ENCODE data around the gene ENDOU. TPM values are rescaled to one million over a fixed set of nuclear protein-coding genes. Genes with fewer than 3 reads are reported as not detected.

ENDOU gene
- total RNA-seq, 1 donor from 2014 or later: 0.24 TPM

GRCh38 chr12:47730341-47730744 is 5.1 kb upstream of the ENDOU start:
- intact Hi-C loops (cut with DNase I): no loop called here
- peak; percentile 50 for DNase-seq (ENCODE audit: low spot score)

DNA sequence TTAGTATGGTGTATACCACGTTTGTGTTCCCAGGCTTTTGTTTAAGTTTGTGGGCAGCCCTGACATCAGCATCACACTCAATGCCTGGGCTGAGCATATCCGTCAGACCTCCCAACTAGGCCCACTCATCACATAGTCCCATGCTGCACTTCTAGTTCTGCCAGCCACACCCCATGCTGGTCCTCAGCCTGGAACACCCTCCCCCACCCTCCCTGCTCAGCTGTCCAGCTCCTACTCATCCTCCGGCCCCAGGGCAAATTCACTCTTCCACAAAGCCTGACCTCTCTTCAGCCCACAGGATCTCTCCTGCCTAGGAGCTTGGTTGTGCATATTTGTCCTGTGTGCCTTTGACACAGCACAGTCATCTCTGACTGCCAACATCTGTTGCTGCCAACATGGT is 3.9 kb upstream of the ENDOU start:
- intact Hi-C loops (cut with DNase I): no loop called here
- DNase-seq (ENCODE audit: low spot score): peak; percentile 50

GRCh38 chr12:47725893-47726292 is 603 bp upstream of the ENDOU start:
- intact Hi-C loops (cut with DNase I): no loop called here

DNA sequence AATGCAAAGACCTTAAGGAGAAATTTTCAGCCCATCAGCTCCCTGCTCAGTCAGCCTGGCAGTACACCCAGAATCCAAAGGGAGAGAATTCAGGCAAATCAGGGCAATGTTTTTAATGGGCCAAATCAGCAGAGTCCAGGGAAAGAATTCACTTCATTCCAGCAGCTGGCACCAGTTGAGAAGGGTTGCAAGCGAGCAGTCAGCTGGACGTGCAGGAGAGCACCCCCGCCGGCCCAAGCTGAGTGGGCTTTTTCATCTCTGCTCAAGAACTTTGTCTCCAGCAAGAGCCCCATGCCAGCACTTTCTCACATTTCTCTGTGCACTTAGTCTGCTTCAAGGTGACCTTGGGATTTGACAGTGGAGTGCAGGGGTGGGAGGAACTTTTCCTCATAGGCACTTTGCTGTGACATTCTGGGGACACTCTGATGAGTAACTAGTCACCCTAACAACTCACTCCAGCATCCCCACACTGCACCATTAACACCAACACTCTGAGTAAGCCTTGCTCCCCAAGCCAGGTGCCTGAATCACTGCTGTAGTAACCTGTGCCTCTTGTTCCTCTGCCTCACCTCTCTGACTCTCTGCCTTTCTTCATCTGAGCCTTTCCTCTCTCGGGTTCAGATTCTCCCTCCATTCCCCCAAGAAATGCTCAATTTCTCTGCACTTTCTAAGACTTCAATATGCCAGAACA is 2.2 kb downstream of the ENDOU start:
- DNase-seq (ENCODE audit: low spot score): no peak
- intact Hi-C loops (cut with DNase I): no loop called here

More at GRCh38 chr12:47725893-47726292, 603 bp upstream of the ENDOU start:
- no peak for DNase-seq (ENCODE audit: low spot score)

- DNase-seq (ENCODE audit: low spot score): no peak
- intact Hi-C loops (cut with DNase I): no loop called here
Measured at GRCh38 chr12:47722136-47722834, 3.0 kb downstream of the ENDOU start.

DNA sequence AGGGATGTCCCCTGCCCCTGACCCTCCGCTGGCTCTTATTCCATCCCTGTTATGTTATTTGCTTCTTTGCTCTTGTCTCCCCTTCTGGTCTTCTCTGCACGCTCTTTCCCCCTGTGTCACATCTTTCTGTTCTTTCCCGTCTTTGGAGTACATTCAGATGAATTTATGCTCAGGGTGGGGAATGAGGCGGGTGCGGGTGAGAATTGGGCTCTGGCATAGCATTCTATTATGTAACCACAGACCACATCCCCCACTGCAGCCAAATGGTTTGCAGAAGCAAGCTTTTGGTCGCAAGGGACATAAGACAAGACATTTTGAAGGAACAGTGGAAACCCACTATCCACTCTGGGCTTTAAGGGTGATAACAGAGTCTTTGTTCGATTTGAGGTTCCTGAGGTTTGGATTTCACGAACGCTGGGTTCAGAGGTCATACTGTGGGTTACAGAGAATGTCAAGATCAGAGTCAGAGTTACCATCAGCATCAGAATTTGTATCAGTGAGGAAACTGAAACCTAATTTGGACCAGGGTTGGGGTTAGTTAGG is 3.8 kb downstream of the ENDOU start:
- no peak for DNase-seq (ENCODE audit: low spot score)
- intact Hi-C loops (cut with DNase I): no loop called here

DNA sequence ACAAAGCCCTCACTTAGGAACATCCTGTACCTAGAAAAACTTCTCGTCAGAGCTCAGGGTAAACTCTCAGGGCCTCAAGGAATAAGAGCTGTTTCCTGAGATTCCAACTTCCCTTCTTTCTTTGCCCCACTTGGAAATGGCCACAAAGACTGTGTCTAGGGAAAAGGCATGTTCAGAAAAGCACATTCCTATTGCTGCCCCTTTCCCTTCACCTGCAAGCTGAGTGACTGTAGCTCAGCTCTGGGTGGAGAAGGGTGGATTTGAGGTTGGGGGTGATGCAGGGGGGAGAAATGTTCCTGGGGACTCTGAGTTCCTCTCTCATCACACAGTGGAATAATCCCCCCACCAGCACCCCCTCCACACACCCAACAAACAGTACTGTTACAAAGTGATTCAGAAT is 6.8 kb downstream of the ENDOU start:
- intact Hi-C loops (cut with DNase I): no loop called here
- DNase-seq (ENCODE audit: low spot score): no peak

- intact Hi-C loops (cut with DNase I): loop anchor here (1.0 to 2.0 kb wide), 3 partner anchors 20 to 120 kb away; no protein-coding TSS in a partner anchor
- DNase-seq (ENCODE audit: low spot score): peak; percentile 89
Measured at GRCh38 chr12:47717443-47718193, 7.7 kb downstream of the ENDOU start.

- no peak for DNase-seq (ENCODE audit: low spot score)
- intact Hi-C loops (cut with DNase I): loop anchor here (1.0 to 2.0 kb wide), 3 partner anchors 20 to 120 kb away; no protein-coding TSS in a partner anchor
Measured at GRCh38 chr12:47717046-47717442, 8.2 kb downstream of the ENDOU start.

- DNase-seq (ENCODE audit: low spot score): no peak
- intact Hi-C loops (cut with DNase I): loop anchor here (1.0 to 2.0 kb wide), 2 partner anchors 49 to 63 kb away; no protein-coding TSS in a partner anchor
Measured at GRCh38 chr12:47715877-47716548, 9.3 kb downstream of the ENDOU start.

- intact Hi-C loops (cut with DNase I): loop anchor here (1.0 kb wide), 1 partner anchor 50 kb away; no protein-coding TSS in a partner anchor
Measured at GRCh38 chr12:47715393-47715876, 9.9 kb downstream of the ENDOU start.

DNA sequence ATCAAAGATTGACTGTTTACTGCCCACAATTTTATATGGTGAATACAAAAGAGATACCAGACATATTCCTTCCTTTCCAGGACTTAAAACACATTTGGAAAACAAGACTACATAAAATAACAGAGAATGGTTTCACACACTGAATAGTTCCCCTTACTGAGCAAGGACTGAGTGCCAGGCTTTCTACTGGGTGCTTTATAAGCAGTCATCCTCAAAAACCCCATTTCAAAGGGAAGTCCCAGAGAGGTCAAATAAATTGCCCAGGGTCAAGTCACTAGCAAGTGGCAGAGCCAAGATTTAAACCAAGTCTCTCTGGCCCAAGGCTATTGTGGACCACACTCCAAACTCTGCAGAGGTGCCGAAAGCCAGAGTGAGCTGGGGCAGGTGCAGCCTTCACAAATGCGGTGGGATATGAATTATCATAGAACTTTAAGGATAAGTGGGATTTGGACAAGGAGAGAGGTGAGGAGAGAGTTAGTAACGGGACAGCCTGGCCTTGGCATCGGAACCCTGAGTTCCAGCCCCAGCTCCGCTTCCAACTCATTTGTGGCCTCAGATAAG is 10.4 kb downstream of the ENDOU start:
- DNase-seq (ENCODE audit: low spot score): no peak
- intact Hi-C loops (cut with DNase I): loop anchor here (1.0 kb wide), 1 partner anchor 50 kb away; no protein-coding TSS in a partner anchor

More at GRCh38 chr12:47715393-47715876, 9.9 kb downstream of the ENDOU start:
- DNase-seq (ENCODE audit: low spot score): peak; percentile 88

GRCh38 chr12:47712171-47712570 is 13.1 kb downstream of the ENDOU start:
- DNase-seq (ENCODE audit: low spot score): no peak
- intact Hi-C loops (cut with DNase I): no loop called here

GRCh38 chr12:47711448-47711847 is 13.8 kb downstream of the ENDOU start:
- DNase-seq (ENCODE audit: low spot score): no peak
- intact Hi-C loops (cut with DNase I): no loop called here

GRCh38 chr12:47710278-47710677 is 15.0 kb downstream of the ENDOU start:
- intact Hi-C loops (cut with DNase I): no loop called here
- no peak for DNase-seq (ENCODE audit: low spot score)

GRCh38 chr12:47709671-47710070 is 15.6 kb downstream of the ENDOU start:
- intact Hi-C loops (cut with DNase I): no loop called here
- no peak for DNase-seq (ENCODE audit: low spot score)

- intact Hi-C loops (cut with DNase I): no loop called here
- no peak for DNase-seq (ENCODE audit: low spot score)
Measured at GRCh38 chr12:47709237-47709636, 16.1 kb downstream of the ENDOU start.

- intact Hi-C loops (cut with DNase I): no loop called here
- DNase-seq (ENCODE audit: low spot score): no peak
Measured at GRCh38 chr12:47707905-47708543, 17.3 kb downstream of the ENDOU start.

All from cardiac septum (tissue), 1 donor.